GF-D8 (cell line): ENCODE measurements around the gene SIRPG.
"Not testable (repeated sequence)": the region's sequence is repeated elsewhere in the genome, so short reads cannot be mapped to it uniquely, and the experiment has no call there.

Source experiments
- DNase-seq: peaks from one replicate; lab custom pipeline; 2025; lab: John Stamatoyannopoulos, UW

Gene SIRPG

GRCh38 chr20:1671891-1672669 is 14.5 kb upstream of the SIRPG start:
- no peak for DNase-seq

DNA sequence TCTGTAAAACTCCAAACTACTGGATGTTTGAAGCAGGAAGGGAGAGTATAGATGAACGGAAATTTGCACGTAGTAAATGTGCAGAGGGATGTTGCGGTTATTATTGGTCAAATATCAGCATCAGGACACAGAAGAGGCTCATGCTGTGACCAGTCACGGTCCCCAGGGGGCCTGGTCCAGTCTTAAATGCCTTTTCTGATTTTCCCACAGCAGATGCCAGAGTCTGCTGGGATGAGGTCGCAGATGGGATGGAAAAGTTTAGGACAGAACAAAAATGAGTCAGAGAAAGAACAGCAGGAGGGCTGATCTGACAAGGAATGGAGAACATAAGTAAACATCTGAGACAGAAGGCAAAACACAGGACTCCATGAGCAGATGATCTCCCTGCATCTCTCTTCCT is 11.7 kb upstream of the SIRPG start:
- DNase-seq: no peak

DNA sequence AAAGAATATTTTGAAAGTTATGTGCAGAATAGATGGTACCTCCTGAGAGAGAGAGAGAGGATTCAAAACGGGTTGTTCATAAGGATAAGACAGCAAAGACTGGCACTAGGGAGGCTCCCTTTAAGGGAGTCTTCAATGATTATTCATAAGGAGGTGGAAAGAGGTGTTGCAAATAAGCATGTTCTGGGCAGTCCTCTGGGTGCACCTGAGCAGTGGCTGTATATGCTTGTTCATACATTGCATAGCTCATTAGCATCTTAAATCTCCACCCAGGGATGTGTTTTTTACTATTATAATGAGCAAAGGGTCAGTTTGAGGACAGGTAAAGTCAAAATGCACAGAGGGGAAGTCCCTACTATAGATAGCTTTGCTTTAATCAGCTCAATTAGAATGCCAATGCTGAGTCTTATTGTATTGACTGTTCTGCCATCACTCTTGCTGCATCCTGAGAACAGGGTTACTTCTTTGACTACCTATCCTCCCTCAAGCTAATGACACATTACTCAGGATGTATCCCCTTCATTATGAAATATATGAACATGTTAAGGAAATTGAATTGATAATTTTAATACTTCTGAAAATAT is 10.0 kb upstream of the SIRPG start:
- no peak for DNase-seq

DNA sequence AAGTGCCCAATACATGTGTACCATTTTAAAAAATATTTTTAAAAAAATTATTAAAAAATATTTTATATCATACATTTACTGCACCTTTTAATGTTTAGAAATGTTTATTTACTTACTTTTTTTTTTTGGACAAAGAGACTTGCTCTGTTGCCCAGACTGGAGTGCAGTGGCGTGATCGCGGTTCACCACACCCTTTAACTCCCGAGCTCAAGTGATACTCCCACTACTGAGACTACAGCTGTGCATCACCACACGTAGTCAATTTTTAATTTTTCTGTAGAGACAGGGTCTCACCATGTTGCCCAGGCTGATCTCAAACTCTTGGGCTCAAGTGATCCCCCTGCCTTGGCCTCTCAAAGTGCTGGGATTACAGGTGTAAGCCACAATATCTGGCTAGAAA is 9.2 kb upstream of the SIRPG start:
- DNase-seq: no peak

GRCh38 chr20:1665345-1665744 is 7.8 kb upstream of the SIRPG start:
- no peak for DNase-seq

DNA sequence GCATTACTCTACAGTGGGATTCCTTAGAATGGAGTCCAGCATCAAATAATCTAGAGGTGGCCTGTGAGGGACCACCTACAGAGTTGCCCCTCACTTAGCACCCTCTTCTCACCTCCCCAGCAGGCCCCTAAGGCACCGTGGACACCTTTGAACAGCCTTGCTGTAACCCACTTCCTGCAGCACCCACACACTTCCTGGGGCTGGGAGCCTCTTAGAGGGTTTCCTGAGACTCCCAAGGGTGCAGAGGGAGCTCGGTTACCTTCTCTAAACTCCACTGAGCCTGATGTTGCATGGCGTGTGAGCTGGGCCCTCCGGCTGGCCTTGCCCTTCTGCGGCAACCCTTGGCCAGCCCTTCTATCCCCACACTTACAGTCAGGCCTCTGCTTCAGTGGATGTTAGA is 7.3 kb upstream of the SIRPG start:
- DNase-seq: peak; percentile 21

DNA sequence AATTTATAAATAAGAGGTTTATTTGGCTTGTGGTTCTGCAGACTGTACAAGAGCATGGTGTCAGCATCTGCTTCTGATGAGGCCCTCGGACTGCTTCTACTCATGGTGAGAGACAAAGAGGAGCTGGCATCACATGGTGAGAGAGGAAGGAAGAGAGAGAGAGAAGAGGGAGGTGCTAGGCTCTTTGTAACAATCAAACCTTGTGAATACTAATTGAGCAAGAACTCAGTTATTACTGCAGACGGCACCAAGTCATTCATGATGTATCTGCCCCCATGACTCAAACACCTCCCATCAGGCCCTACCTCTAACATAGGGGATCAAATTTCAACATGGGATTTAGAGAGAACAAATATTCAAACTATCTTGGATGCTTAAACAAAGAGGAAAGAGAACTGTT is 6.3 kb upstream of the SIRPG start:
- DNase-seq: no peak

GRCh38 chr20:1661542-1662299 is 4.1 kb upstream of the SIRPG start:
- DNase-seq: no peak

- DNase-seq: no peak
These were observed 2.7 kb upstream of the SIRPG start for GRCh38 chr20:1660246-1660645.

DNA sequence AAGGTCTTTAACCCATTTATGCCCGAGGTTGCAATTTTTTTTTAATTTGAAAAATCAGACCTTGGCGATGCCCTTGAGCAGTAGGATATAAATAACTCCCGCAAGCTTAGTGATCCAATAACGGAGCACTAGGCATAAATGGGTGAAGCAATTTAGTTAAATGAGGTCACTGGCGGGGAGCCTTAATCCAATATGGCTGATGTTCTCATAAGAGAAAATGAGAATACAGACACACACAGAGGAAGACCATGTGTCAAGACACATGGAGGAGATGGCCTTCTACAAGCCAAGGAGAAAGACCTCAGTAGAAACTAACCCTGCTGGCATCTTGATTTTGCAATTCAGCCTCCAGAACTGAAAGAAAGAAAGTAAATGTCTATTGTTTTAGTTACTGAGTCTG is 735 bp downstream of the SIRPG start:
- no peak for DNase-seq

DNA sequence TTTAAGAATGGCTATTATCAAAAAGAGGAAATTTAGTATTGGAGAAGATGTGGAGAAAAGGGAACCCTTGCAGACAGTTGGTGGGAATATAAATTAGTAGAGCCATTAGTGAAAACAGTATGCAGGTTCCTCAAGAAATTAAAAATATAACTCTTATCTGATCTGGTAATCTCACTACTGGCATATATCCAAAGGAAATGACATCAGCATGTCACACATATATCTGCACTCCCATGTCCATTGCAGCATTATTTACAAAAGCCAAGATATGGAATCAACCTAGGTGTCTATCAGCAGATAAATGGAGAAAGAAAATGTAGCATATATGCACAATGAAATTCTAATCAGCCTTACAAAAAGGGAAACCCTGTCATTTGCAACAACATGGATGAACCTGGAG is 2.6 kb downstream of the SIRPG start:
- no peak for DNase-seq

DNA sequence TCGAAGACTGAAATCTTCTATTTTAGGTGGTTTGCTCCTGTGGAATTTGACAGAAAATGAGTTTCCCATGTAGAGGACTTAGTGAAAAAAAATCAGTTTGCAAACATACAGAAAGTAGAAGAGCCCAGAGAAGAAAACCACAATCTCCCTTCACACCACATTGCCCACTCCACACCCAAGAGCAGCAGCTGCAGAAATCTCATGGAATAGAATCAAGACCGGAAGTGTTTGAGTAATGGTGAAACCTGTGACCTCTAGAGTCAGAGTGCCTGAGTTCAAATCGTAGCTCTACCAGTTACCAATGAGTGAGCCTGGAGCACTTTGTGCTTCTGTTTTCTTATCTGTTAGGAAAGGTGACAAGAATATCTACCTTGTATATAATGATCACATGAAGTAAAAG is 4.6 kb downstream of the SIRPG start:
- DNase-seq: peak; percentile 12

DNA sequence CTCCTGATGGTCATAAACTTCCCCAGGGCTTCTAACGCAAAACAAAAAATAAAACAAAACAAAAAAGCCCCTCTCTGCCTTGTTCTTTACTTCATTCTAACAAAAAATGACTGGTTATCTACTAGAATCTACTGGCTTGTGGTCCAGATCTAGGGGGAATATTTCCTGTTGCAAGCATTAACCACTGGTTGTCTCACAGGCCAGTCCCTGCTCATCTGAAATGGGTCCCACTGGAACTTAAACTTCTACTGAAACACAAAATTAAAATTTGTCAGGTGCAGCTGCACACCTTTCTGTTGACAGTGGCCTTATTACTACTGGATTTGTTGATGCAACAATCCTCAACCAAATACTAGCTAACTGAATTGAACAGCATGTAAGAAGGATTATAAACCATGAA is 5.5 kb downstream of the SIRPG start:
- no peak for DNase-seq

DNA sequence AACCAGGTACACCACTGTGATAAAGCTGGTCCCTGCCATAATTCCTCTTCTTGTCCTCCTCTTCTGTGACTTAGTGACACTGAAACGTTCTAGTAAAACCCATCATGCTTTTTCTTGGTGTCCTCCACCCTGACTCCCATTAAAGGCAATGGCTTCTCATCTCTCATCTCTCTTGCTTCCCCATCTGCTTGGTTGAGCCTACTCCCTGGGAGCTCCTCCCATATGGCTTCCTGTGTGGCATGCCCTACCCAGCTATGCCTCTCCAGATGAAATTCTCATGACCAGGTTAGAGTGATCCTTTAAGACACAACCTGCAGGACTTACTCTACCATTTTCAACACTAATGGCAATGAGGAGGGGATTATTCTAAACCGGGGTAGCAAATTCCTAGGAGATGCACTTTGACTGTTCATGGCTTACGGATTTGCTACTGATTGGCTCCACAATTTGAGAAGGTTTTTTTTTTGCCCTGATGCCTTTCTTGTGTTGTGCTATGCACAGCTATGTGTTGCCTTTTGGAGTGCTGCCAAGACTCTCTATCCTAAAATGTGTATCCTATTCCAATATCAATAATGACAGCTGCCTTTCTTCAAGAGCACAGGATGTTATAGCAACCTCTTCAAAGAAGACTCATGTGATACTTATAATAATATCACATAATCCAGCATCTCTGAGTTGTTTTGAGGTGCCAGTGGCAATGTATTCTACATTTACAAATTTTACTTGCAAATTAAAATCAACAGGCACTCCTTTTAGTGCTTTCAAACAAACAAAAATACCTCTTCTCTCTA is 6.1 kb downstream of the SIRPG start:
- no peak for DNase-seq

DNA sequence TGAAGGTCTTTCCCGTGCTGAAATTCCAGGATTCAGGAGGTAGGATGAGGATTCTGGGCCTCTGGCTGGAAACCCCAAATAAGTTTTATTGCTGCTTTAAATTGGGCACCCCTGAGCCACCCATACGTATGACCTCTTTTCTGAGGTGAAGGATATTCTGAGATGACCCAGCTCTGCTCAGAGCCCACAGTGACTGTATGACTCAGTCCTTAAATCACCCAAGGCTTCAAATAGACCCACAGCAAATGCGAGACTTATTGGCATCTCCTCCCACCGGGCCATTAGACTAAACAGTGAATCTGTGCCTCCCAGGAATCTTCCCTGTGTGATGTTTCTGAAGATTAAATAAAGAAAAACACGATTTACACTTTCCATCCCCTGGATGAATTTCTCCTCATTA is 9.5 kb downstream of the SIRPG start:
- DNase-seq: no peak

DNA sequence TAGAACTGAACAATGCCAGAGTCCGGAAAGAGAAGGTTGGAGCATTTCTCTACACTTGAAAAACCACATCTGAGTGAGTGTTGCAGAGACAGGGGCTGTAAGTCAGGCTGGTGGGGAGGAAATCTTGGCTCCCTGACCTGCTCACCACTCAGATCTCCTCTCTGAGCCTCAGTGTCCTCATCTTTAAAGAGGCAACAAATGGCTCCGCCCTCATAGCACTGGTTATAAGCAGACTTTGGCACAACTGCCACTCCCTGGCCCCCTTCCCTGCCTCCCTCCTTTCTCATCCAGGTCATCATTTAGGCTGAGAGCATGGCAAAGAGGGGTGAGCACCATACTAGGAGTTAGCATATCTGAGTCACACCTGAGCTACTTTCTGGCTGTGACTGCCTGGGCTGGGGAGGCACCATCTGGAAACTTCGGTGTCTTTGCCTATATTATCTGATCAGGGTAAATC is 10.6 kb downstream of the SIRPG start:
- no peak for DNase-seq

DNA sequence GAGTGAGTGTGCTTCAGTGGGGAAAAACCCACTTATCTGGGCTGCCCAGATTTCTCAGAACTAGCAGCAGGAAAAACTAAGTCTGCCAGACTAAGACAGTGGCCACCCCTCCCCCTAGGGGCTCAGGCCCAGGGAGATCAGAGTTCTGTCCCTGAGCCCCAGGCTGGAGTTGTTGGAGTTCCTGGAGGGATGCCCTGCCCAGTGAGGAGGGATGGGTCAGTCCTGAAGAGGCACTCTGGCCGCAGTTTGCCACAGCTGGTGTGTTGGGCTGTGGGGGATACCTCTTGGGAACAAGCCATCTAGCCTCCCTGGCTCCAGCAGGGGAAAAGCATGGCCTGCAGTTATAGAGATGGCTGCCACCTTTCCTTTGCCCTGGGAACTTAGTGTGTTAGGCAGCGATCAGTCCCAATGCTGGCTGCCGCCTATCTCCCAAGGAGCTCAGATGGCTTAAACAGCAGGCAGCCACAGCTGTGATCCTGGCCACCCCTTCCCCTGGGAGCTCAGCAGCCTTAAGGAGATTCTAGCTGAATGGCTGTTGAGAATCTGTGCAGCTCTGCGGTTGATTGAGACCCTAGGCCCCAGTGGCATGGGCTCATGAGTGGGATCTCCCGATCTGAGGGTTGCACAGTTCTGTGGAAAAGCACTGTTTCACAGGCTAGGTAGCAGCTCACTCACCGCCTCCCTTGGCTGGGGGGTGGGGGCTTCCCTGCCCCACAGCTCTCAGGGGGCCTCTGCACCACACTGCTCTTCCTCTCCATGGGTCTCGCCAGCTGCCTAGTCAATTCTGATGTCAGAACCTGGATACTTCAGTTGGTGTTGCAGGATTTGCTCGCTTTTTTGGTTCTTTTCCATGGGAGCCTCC is 13.2 kb downstream of the SIRPG start:
- no peak for DNase-seq

- DNase-seq: not testable (repeated sequence)
These were observed 18.9 kb downstream of the SIRPG start for GRCh38 chr20:1638643-1639042.

GRCh38 chr20:1637755-1638154 is 19.8 kb downstream of the SIRPG start:
- no peak for DNase-seq

DNA sequence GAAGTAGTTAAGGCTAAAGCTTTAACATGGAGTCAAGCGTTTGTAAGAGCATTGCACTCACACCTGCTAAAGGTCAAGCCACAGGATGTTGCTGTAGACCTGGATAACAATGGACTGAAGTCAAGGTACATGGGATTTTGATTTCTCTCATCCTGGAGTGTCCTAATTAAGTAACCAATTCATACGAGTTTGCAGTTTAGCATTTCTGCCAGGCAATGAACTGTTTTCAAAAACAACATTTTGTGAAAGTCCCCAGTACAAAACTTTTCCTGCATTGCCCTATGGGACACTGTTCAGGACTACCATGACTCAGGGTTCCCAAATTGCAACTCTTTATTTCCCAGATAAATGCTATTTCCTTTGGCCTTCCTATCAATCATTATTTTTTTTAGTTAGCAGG is 20.4 kb downstream of the SIRPG start:
- no peak for DNase-seq

DNA sequence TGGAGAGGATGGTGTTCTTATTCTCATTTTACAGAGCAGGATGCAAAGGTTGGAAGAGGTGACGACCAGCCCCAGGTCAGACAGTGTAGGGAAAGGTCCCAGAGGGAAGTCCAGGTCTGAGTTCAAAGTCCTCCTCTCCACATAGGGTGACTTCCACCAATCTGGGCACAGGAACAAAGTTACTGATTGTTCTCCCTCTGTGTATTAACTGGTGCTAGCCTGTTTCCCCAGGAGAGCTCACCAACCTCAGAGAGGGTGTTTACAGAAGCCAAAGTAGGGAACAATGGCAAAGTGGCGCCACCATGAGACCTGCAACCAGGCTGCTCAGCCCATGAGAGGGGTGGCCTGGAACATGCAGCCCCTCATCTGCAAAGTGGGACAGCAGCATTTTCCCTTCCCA is 21.0 kb downstream of the SIRPG start:
- DNase-seq: no peak
